C4-2B (cell line): ENCODE data around the gene UBE4A.

Source experiments
- H3K27ac ChIP-seq: fragments of 450-650 bp; 2 replicates; pipeline ENCODE4 v1.5.1; 2017
- CTCF ChIP-seq: fragments of 450-650 bp; conservative IDR thresholded peaks from 2 replicates; pipeline ENCODE4 v1.5.1; 2017; ENCODE audit warnings: mild to moderate bottlenecking
- ZFX ChIP-seq: fragments of 450-650 bp; IDR thresholded peaks from 2 replicates; pipeline ENCODE4 v1.6.1; 2017

The UBE4A gene

GRCh38 chr11:118398791-118399559, 39.6 kb downstream of the UBE4A start:
- no peak overlapping the region for H3K27ac ChIP-seq
- TF ChIP-seq ZFX: no peak
- TF ChIP-seq CTCF: no peak

GRCh38 chr11:118401151-118401879, 41.9 kb downstream of the UBE4A start, which contains the start of gene ATP5MG:
TSS of gene ATP5MG (plus strand) at chr11:118401606. CDS start at chr11:118401666, 60 bp downstream.
- peak within 1 kb of the TSS; percentile 92 for H3K27ac ChIP-seq

GRCh38 chr11:118401880-118402590, 42.6 kb downstream of the UBE4A start:
- TF ChIP-seq ZFX (peak; percentile 59), CTCF (no peak; the same call in 1 of the 2 replicates)
- H3K27ac ChIP-seq: peak overlapping the region; percentile 92

More at GRCh38 chr11:118401151-118401879, 41.9 kb downstream of the UBE4A start, which contains the start of gene ATP5MG:
- no peak; the same call in 1 of the 2 replicates for TF ChIP-seq CTCF
- TF ChIP-seq ZFX: peak; percentile 95

- peak overlapping the region; percentile 92 for H3K27ac ChIP-seq
Observed at GRCh38 chr11:118402594-118402993, 43.2 kb downstream of the UBE4A start.

- no peak overlapping the region for H3K27ac ChIP-seq
- TF ChIP-seq ZFX: no peak
- no peak for TF ChIP-seq CTCF
Observed at GRCh38 chr11:118406599-118407166, 47.3 kb downstream of the UBE4A start.

GRCh38 chr11:118410055-118410745, 50.8 kb downstream of the UBE4A start:
- TF ChIP-seq ZFX: no peak
- no peak for TF ChIP-seq CTCF
- no peak overlapping the region for H3K27ac ChIP-seq

- TF ChIP-seq ZFX (no peak), CTCF (no peak)
- no peak overlapping the region for H3K27ac ChIP-seq
Observed at GRCh38 chr11:118411530-118411929, 52.1 kb downstream of the UBE4A start.
